PC-9 (cell line): ENCODE data around the gene EDN2. TPM values are rescaled to one million over a fixed set of nuclear protein-coding genes. Genes with fewer than 3 reads are reported as not detected.

Source experiments
- BruUV-seq: library from RNA; stranded (reverse); fragments of 400-500 nt; replicated peaks from 2 replicates; lab custom pipeline; 2021; lab: Mats Ljungman, UMichigan
- CTCF ChIA-PET: fragments of 300-600 bp; sonication (Branson Sonifier 250); formaldehyde crosslinking; loops from one replicate; lab custom pipeline; 2022; ENCODE audit warnings: antibody characterized with exemption; lab: Charles Lee
- POLR2A ChIA-PET: fragments of 300-600 bp; sonication (Branson Sonifier 250); formaldehyde crosslinking; loops from one replicate; lab custom pipeline; 2022; ENCODE audit warnings: antibody characterized with exemption; ENCODE audit not compliant: unreplicated experiment; lab: Charles Lee
- DNase-seq, 2 experiments: peaks; one replicate each; pipeline versions ENCODE4 v3.0.0 to v3.0.0-alpha.2; 2015 to 2022; ENCODE audit warnings: mixed read lengths in 1 of 2
- H2AFZ ChIP-seq: fragments of 200-600 bp; sonication (generic); 2 replicates; pipeline ENCODE4 v1.8.1; 2017; ENCODE audit warnings: antibody characterized with exemption
- H3F3A ChIP-seq: fragments of 200-600 bp; sonication (generic); 2 replicates; pipeline ENCODE4 v1.8.1; 2017; ENCODE audit warnings: antibody characterized with exemption, mild to moderate bottlenecking, low read depth; ENCODE audit not compliant: insufficient read depth
- H3K27ac ChIP-seq: fragments of 200-600 bp; sonication (generic); 2 replicates; pipeline ENCODE4 v1.6.1; 2016; ENCODE audit warnings: mixed run types
- H3K27me3 ChIP-seq: fragments of 200-600 bp; sonication (generic); 2 replicates; pipeline ENCODE4 v1.6.1; 2016; ENCODE audit warnings: low read depth, mixed run types; ENCODE audit not compliant: insufficient read depth
- H3K36me3 ChIP-seq: fragments of 200-600 bp; sonication (generic); 2 replicates; pipeline ENCODE4 v1.6.1; 2016; ENCODE audit warnings: low read depth, mixed run types
- H3K4me1 ChIP-seq: fragments of 200-600 bp; sonication (generic); replicated peaks from 2 replicates; pipeline ENCODE4 v1.6.1; 2016; ENCODE audit warnings: mixed run types; ENCODE audit not compliant: insufficient read depth
- H3K4me2 ChIP-seq: fragments of 200-600 bp; sonication (generic); 2 replicates; pipeline ENCODE4 v1.6.1; 2017; ENCODE audit warnings: mixed run types
- H3K4me3 ChIP-seq: fragments of 200-600 bp; sonication (generic); 2 replicates; pipeline ENCODE4 v1.6.1; 2016; ENCODE audit warnings: mixed run types
- H3K79me2 ChIP-seq: fragments of 200-600 bp; sonication (generic); 2 replicates; pipeline ENCODE4 v1.6.1; 2017; ENCODE audit warnings: low read depth, mixed run types
- H3K9me2 ChIP-seq: fragments of 200-600 bp; sonication (generic); 2 replicates; pipeline ENCODE4 v1.8.1; 2017; ENCODE audit warnings: mild to moderate bottlenecking; ENCODE audit not compliant: insufficient read depth
- H3K9me3 ChIP-seq: fragments of 200-600 bp; sonication (generic); 2 replicates; pipeline ENCODE4 v1.8.1; 2016; ENCODE audit warnings: low read depth; ENCODE audit not compliant: insufficient read depth
- H4K20me1 ChIP-seq: fragments of 200-600 bp; sonication (generic); 2 replicates; pipeline ENCODE4 v1.8.1; 2017; ENCODE audit not compliant: insufficient read depth
- EZH2 ChIP-seq: fragments of 200-600 bp; sonication (generic); IDR thresholded peaks from 2 replicates; pipeline ENCODE4 v1.8.0; 2017; ENCODE audit warnings: antibody characterized with exemption, low read depth
- intact Hi-C: fragments of 100-400 bp; cut with micrococcal nuclease; formaldehyde crosslinking; loops from one replicate; pipeline ENCODE4 v1.10.0; 2022; ENCODE audit not compliant: unreplicated experiment
- total RNA-seq: library from RNA; stranded (reverse); gene quantifications from 2 replicates; pipeline ENCODE4 v1.2.3, GENCODE V29; 2021
- TF ChIP-seq, protein P1 (sequence below): fragments of 200-600 bp; sonication (generic); conservative IDR thresholded peaks from 2 replicates; pipeline ENCODE4 v1.6.1; 2017; ENCODE audit warnings: mixed run types, antibody characterized with exemption, mild to moderate bottlenecking, moderate library complexity

Gene EDN2
- total RNA-seq, 1 experiment from 2014 or later = 0.48 TPM

DNA sequence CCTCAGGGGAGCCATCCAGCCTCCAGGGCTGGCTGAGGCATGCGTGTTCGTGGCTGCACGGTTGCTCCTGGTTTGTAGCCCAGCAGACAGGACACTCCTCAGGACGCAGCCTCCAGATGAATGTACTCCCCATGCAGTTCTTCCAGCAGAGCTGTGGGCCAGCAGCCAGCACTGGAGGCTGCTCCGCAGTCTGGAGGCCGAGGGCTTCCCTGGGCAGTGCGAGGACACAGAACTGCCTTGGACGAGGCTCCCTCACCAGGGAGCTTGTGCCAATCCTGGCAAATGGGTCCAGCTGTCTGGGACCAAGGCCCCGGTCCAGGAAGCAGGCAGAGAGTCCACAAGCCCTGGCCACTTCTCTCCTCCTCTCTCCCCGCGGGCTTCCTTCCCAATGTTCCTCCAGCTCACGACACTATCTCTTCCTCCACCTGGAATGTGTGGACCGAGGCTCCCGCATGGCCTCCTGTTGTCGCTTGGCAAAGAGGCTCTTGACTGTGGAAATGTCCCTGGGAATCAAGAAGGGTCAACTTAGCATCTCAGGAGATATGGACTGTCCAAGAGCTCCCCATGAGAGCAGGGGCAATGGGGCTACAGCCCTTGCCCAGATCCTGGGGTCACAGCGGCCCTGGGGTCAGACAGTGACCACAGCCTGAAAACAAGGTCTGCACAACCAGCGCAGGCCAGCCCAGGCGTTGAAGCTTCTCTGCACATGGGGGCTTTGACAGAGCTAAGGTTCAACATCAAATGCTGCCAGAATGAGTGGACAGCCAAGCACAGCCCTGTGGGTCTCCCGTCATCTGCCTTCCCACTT is 5.3 kb downstream of the EDN2 start:
- Histone ChIP-seq H3K4me3 (no peak overlapping the region), H3K9me3 (no peaks in the 10 kb centered on the region), H3K27ac (no peak overlapping the region), H3K27me3 (no peaks in the 10 kb centered on the region), H4K20me1 (no peaks in the 10 kb centered on the region), H3K36me3 (no peaks in the 10 kb centered on the region), H2AFZ (no peak overlapping the region), H3K4me1 (peaks cover 33% of the 10 kb centered on the region), H3K9me2 (no peaks in the 10 kb centered on the region), H3F3A (no peaks in the 10 kb centered on the region; the same call in 1 of the 2 replicates), H3K4me2 (no peak overlapping the region), H3K79me2 (no peaks in the 10 kb centered on the region)
- intact Hi-C loops = no loop called here
- no TSS peak for BruUV-seq
- no peak for DNase-seq
- POLR2A ChIA-PET = interaction anchor here (0.7 kb wide), 1 partner anchor 26 kb away, joined by 3 read pairs; no protein-coding TSS in a partner anchor
- CTCF ChIA-PET = interaction anchor here (0.6 kb wide), 1 partner anchor 310 kb away, joined by 3 read pairs; no protein-coding TSS in a partner anchor
- TF ChIP-seq EZH2 = no peak
- TF ChIP-seq, protein P1, sequence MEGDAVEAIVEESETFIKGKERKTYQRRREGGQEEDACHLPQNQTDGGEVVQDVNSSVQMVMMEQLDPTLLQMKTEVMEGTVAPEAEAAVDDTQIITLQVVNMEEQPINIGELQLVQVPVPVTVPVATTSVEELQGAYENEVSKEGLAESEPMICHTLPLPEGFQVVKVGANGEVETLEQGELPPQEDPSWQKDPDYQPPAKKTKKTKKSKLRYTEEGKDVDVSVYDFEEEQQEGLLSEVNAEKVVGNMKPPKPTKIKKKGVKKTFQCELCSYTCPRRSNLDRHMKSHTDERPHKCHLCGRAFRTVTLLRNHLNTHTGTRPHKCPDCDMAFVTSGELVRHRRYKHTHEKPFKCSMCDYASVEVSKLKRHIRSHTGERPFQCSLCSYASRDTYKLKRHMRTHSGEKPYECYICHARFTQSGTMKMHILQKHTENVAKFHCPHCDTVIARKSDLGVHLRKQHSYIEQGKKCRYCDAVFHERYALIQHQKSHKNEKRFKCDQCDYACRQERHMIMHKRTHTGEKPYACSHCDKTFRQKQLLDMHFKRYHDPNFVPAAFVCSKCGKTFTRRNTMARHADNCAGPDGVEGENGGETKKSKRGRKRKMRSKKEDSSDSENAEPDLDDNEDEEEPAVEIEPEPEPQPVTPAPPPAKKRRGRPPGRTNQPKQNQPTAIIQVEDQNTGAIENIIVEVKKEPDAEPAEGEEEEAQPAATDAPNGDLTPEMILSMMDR = no peak

DNA sequence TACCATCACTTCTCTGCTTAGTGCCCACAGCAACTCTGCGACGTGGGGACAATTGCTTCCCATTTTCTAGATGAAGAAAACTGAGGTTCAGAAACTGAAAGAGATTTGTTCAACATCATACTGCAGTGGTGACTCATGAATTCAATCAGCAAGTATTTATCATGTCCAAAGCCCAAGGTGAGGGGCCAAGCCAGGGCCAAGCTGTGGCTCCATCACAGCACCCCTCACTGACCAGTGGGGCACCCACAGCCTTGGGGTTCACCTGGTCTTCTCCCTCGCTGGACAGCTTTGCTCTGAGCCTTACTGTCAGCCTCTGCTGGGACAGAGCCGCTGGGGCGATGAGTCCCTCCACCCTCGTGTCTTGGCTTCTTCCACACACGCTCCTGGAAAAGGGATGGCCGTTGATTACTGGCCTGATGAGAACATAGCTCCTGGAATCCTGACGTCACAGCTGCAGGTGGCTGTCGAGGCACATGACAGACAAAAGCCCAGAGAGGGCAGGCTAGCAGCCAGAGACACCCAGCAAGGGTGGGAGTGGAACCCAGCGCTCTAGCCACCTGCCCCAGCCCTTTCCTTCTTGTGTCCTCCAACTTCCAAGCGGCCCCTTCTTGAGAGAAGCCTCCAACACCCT is 6.2 kb downstream of the EDN2 start:
- no peaks in the 10 kb centered on the region for H3K9me3 ChIP-seq
- no peak overlapping the region for H3K27ac ChIP-seq
- no peaks in the 10 kb centered on the region for H3K36me3 ChIP-seq
- CTCF ChIA-PET = no interaction called here
- no peak overlapping the region for H3K4me2 ChIP-seq
- no peaks in the 10 kb centered on the region for H3K27me3 ChIP-seq
- no peak for DNase-seq
- TF ChIP-seq EZH2 = no peak
- TF ChIP-seq, protein P1 = no peak
- no peaks in the 10 kb centered on the region for H3K9me2 ChIP-seq
- no peak overlapping the region for H3K4me3 ChIP-seq
- intact Hi-C loops = no loop called here
- H4K20me1 ChIP-seq = no peaks in the 10 kb centered on the region
- H2AFZ ChIP-seq = no peak overlapping the region
- H3K4me1 ChIP-seq = peaks cover 33% of the 10 kb centered on the region
- H3F3A ChIP-seq = no peaks in the 10 kb centered on the region; the same call in 1 of the 2 replicates
- POLR2A ChIA-PET = no interaction called here
- H3K79me2 ChIP-seq = no peaks in the 10 kb centered on the region
- BruUV-seq = no TSS peak

GRCh38 chr1:41476807-41477361 is 7.6 kb downstream of the EDN2 start:
- TF ChIP-seq, protein P1 = no peak
- no peak for TF ChIP-seq EZH2
- POLR2A ChIA-PET = interaction anchor here (0.5 kb wide), 1 partner anchor 614 kb away, joined by 6 read pairs; no protein-coding TSS in a partner anchor
- no peaks in the 10 kb centered on the region for H3K9me2 ChIP-seq
- intact Hi-C loops = no loop called here
- H3K9me3 ChIP-seq = no peaks in the 10 kb centered on the region
- no peak overlapping the region for H3K4me3 ChIP-seq
- H3K27ac ChIP-seq = no peak overlapping the region
- no peaks in the 10 kb centered on the region; the same call in 1 of the 2 replicates for H3F3A ChIP-seq
- H3K27me3 ChIP-seq = no peaks in the 10 kb centered on the region
- no peaks in the 10 kb centered on the region for H4K20me1 ChIP-seq
- no peak overlapping the region for H2AFZ ChIP-seq
- CTCF ChIA-PET = interaction anchor here (0.6 to 0.7 kb wide), 4 partner anchors 15 to 1289 kb away, joined by 3 to 8 read pairs (median 5); no protein-coding TSS in a partner anchor
- no peaks in the 10 kb centered on the region for H3K79me2 ChIP-seq
- no peaks in the 10 kb centered on the region for H3K36me3 ChIP-seq
- peaks cover 33% of the 10 kb centered on the region for H3K4me1 ChIP-seq
- H3K4me2 ChIP-seq = 0 out of 2 replicates have a peak overlapping the region, but pooled peaks have one; percentile 9
- no TSS peak for BruUV-seq
- DNase-seq = peak in 1 of 2 experiments; percentile 68
